CD4-positive, alpha-beta T cell treated with Interleukin-17A for 4 hours (primary cell): ENCODE results near the gene ADARB1.

Source experiments
- DNase-seq: peaks from one replicate; pipeline ENCODE4 v3.0.0-alpha.2; 2020; ENCODE audit warnings: mixed read lengths

Gene ADARB1

GRCh38 chr21:45056917-45057560 is 17.3 kb upstream of the ADARB1 start:
- DNase-seq = no peak

GRCh38 chr21:45057886-45058285 is 16.5 kb upstream of the ADARB1 start:
- DNase-seq = no peak

GRCh38 chr21:45059121-45059520 is 15.3 kb upstream of the ADARB1 start:
- DNase-seq = no peak

GRCh38 chr21:45060089-45060488 is 14.3 kb upstream of the ADARB1 start:
- no peak for DNase-seq

GRCh38 chr21:45060675-45061311 is 13.6 kb upstream of the ADARB1 start:
- no peak for DNase-seq

- no peak for DNase-seq
These were observed 10.3 kb upstream of the ADARB1 start for GRCh38 chr21:45064091-45064490.

- no peak for DNase-seq
These were observed 9.6 kb upstream of the ADARB1 start for GRCh38 chr21:45064618-45065399.

GRCh38 chr21:45067462-45068285 is 6.7 kb upstream of the ADARB1 start:
- no peak for DNase-seq

GRCh38 chr21:45069085-45069484 is 5.3 kb upstream of the ADARB1 start:
- DNase-seq = no peak

- no peak for DNase-seq
These were observed 4.7 kb upstream of the ADARB1 start for GRCh38 chr21:45069711-45070110.

- DNase-seq = no peak
These were observed 3.1 kb upstream of the ADARB1 start for GRCh38 chr21:45071078-45071873.

- no peak for DNase-seq
These were observed 2.3 kb upstream of the ADARB1 start for GRCh38 chr21:45071874-45072737.

GRCh38 chr21:45072738-45073300 is 1.6 kb upstream of the ADARB1 start:
- no peak for DNase-seq

- peak; percentile 17 for DNase-seq
These were observed 906 bp upstream of the ADARB1 start for GRCh38 chr21:45073301-45074047.

- DNase-seq = peak; percentile 45
These were observed 627 bp downstream of the ADARB1 start for GRCh38 chr21:45074818-45075595.

GRCh38 chr21:45075596-45076244 is 1.3 kb downstream of the ADARB1 start:
- DNase-seq = no peak

- DNase-seq = peak; percentile 18
These were observed 1.9 kb downstream of the ADARB1 start for GRCh38 chr21:45076245-45076711.

- no peak for DNase-seq
These were observed 4.0 kb downstream of the ADARB1 start for GRCh38 chr21:45078371-45078770.

- DNase-seq = peak; percentile 81
These were observed 4.5 kb downstream of the ADARB1 start for GRCh38 chr21:45078877-45079281.
